Activated CD8-positive, alpha-beta T cell treated with anti-CD3 and anti-CD28 coated beads for 36 hours (primary cell): ENCODE measurements around the gene PLEKHG3. TPM values are rescaled to one million over a fixed set of nuclear protein-coding genes. Genes with fewer than 3 reads are reported as not detected.

Experiments
- ATAC-seq: fragments of 200-7000 bp; cut with Tn5 transposase; one replicate; pipeline ENCODE4 v1.10.0; 2021; ENCODE audit warnings: mild to moderate bottlenecking, moderate library complexity
- CTCF ChIA-PET: fragments of 350-600 bp; sonication (Branson Sonifier 250); formaldehyde crosslinking; loops from one replicate; lab custom pipeline; 2021; ENCODE audit warnings: antibody characterized with exemption; lab: Charles Lee
- POLR2A ChIA-PET: fragments of 350-600 bp; sonication (Branson Sonifier 250); formaldehyde crosslinking; loops from one replicate; lab custom pipeline; 2021; ENCODE audit warnings: antibody characterized with exemption; lab: Charles Lee
- DNase-seq: peaks from one replicate; pipeline ENCODE4 v3.0.0-alpha.2; 2020
- H3K27ac Mint-ChIP-seq: one replicate; pipeline ENCODE4 v1.8.0; 2021; ENCODE audit warnings: mild to moderate bottlenecking, mixed read lengths
- H3K27me3 Mint-ChIP-seq: one replicate; pipeline ENCODE4 v1.8.0; 2021; ENCODE audit warnings: mixed read lengths
- H3K36me3 Mint-ChIP-seq: one replicate; pipeline ENCODE4 v1.8.0; 2021; ENCODE audit warnings: low read depth, mixed read lengths
- H3K4me1 Mint-ChIP-seq: one replicate; pipeline ENCODE4 v1.8.0; 2021; ENCODE audit warnings: low read depth, mixed read lengths
- H3K4me3 Mint-ChIP-seq: one replicate; pipeline ENCODE4 v1.8.0; 2021; ENCODE audit warnings: mild to moderate bottlenecking, moderate library complexity, mixed read lengths
- H3K9me3 Mint-ChIP-seq: one replicate; pipeline ENCODE4 v1.8.0; 2021; ENCODE audit warnings: mixed read lengths
- CTCF ChIP-seq: fragments of 200-600 bp; IDR thresholded peaks from one replicate; pipeline ENCODE4 v1.8.0; 2022; ENCODE audit warnings: antibody characterized with exemption, mild to moderate bottlenecking
- intact Hi-C: fragments of 100-400 bp; cut with micrococcal nuclease; formaldehyde crosslinking; loops from one replicate; pipeline ENCODE4 v1.10.0; 2022
- total RNA-seq, 2 experiments: library from RNA; stranded (reverse); gene quantifications; one replicate each; pipeline ENCODE4 v1.2.3, GENCODE V29; 2021

PLEKHG3 gene
- total RNA-seq, 2 experiments from 2014 or later, result 2.7 to 2.8 TPM

- Mint-ChIP-seq H3K27me3 (no peaks in the 10 kb centered on the region), H3K9me3 (no peaks in the 10 kb centered on the region), H3K27ac (no peak overlapping the region), H3K36me3 (no peaks in the 10 kb centered on the region), H3K4me1 (peaks cover 7% of the 10 kb centered on the region), H3K4me3 (no peak overlapping the region)
- intact Hi-C loops, result loop anchor here (5.0 kb wide), 1 partner anchor 87 kb away; no protein-coding TSS in a partner anchor
- ChIA-PET POLR2A (interaction anchor here (1.0 kb wide), 1 partner anchor 218 kb away, joined by 3 read pairs; no protein-coding TSS in a partner anchor), CTCF (interaction anchor here (0.7 to 2.7 kb wide), 4 partner anchors 22 to 217 kb away, joined by 3 to 11 read pairs (median 4); no protein-coding TSS in a partner anchor)
- TF ChIP-seq CTCF, result no peak
- DNase-seq, result no peak
- ATAC-seq, result no peak
These were observed 29.4 kb upstream of the PLEKHG3 start for GRCh38 chr14:64674829-64675228.

DNA sequence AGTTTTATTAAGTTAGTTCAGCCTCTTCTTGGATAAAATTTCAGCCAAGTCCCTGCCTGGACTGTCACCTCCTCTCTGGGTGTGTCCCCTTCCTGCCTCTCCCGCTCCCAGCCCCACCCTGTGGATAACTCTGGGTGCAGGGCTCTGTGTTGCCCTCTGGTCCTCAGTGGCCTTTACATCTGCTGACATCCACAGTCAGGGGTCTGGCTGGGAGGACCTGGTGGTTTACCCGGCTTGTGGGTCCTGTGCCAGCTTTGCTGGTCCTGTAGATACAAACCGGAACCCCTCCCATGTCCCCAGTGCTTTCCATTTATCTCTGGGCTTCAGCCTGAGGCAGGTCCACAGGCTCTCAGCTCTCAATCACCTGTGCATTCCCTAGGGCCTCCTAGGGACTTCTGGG, 28.9 kb upstream of the PLEKHG3 start:
- ChIA-PET POLR2A (no interaction called here), CTCF (interaction anchor here (1.0 to 2.7 kb wide), 2 partner anchors 90 to 217 kb away, joined by 5 to 11 read pairs; no protein-coding TSS in a partner anchor)
- Mint-ChIP-seq H3K36me3 (no peaks in the 10 kb centered on the region), H3K4me1 (peaks cover 7% of the 10 kb centered on the region), H3K27me3 (no peaks in the 10 kb centered on the region), H3K9me3 (no peaks in the 10 kb centered on the region), H3K4me3 (no peak overlapping the region), H3K27ac (no peak overlapping the region)
- ATAC-seq (no peak), DNase-seq (no peak)
- intact Hi-C loops, result no loop called here
- no peak for TF ChIP-seq CTCF

DNA sequence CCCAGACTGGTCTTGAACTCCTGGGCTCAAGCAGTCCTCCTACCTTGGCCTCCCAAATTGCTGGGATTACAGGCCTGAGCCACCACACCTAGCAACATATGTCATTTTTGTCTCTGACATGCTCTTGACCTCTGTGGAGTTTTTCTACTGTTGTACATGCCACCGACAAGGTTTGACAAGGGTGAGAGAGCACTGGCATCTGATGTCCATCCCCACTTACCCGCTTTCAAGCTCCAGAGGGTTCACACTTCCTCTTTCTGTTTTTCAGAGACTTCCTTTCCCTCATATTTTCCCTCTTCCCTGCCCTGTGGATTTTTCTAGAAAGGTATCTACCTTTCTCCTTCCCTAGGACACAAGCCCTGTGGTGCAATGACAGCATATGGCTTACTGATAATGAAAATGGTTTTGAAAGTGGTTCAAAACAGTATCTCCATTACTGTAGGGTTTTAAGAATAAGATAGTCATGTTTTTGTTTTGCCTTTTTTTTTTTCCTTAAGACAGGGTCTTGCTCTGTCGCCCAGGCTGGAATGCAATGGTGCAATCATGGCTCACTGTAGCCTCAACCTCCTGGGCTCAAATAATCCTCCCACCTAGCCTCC, 27.7 kb upstream of the PLEKHG3 start:
- ChIA-PET CTCF (interaction anchor here (2.7 kb wide), 1 partner anchor 216 kb away, joined by 11 read pairs; no protein-coding TSS in a partner anchor), POLR2A (no interaction called here)
- intact Hi-C loops, result no loop called here
- Mint-ChIP-seq H3K9me3 (no peaks in the 10 kb centered on the region), H3K36me3 (no peaks in the 10 kb centered on the region), H3K27ac (no peak overlapping the region), H3K4me1 (peaks cover 7% of the 10 kb centered on the region), H3K27me3 (no peaks in the 10 kb centered on the region), H3K4me3 (no peak overlapping the region)
- DNase-seq (no peak), ATAC-seq (no peak)
- TF ChIP-seq CTCF, result no peak

DNA sequence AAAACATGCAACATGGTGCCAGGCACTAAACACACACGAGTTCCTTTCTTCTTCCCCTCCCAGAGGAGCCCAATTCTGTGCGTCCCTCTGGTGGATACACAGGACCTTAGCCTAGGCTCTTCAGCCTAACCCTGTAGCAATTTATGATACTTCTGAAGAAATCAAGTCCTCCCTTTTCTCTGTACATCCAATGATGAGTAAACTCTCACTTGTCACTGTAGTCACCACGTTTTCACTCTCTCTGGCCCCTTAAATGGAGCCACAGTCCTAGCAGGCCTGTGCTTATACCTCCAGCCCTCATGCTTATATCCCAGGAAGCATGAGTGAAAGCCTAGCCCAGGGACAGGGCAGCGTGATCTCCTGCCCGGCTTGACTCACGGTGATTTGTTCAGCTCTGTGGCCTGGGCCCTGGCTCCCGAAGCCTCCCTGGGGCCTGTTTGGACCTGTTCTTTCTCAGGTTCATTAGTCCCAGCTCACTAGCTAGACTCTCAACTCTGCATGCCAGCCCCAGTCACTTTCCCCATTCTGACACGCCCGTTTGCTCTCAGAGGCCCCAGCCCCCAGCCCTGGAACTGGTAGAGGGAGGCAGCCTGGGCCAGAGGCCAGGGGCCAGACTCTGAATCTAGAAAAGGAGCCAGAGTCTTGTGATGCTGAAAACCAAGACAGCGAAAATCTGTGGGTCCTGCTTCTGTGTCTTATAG, 24.1 kb upstream of the PLEKHG3 start:
- ATAC-seq (no peak), DNase-seq (no peak)
- intact Hi-C loops, result no loop called here
- no peaks in the 10 kb centered on the region for H3K4me1 Mint-ChIP-seq
- POLR2A ChIA-PET, result no interaction called here
- no peak overlapping the region for H3K4me3 Mint-ChIP-seq
- H3K27ac Mint-ChIP-seq, result no peak overlapping the region
- no peaks in the 10 kb centered on the region for H3K9me3 Mint-ChIP-seq
- TF ChIP-seq CTCF, result no peak
- H3K27me3 Mint-ChIP-seq, result no peaks in the 10 kb centered on the region
- CTCF ChIA-PET, result interaction anchor here (1.0 to 2.0 kb wide), 3 partner anchors 8 to 44 kb away, joined by 3 to 7 read pairs (median 4); no protein-coding TSS in a partner anchor
- no peaks in the 10 kb centered on the region for H3K36me3 Mint-ChIP-seq

- ChIA-PET POLR2A (no interaction called here), CTCF (interaction anchor here (2.0 kb wide), 1 partner anchor 8 kb away, joined by 7 read pairs; no protein-coding TSS in a partner anchor)
- Mint-ChIP-seq H3K27me3 (no peaks in the 10 kb centered on the region), H3K4me3 (no peak overlapping the region), H3K36me3 (no peaks in the 10 kb centered on the region), H3K4me1 (no peaks in the 10 kb centered on the region), H3K9me3 (no peaks in the 10 kb centered on the region), H3K27ac (no peak overlapping the region)
- intact Hi-C loops, result no loop called here
- ATAC-seq (no peak), DNase-seq (no peak)
- TF ChIP-seq CTCF, result no peak
These were observed 23.5 kb upstream of the PLEKHG3 start for GRCh38 chr14:64680714-64681065.
